H1 (cell line): ENCODE results near the gene PC. TPM values are rescaled to one million over a fixed set of nuclear protein-coding genes. Genes with fewer than 3 reads are reported as not detected.

Experiments
- CTCF ChIA-PET: fragments of 300-600 bp; sonication (Branson Sonifier 250); formaldehyde crosslinking; loops from one replicate; lab custom pipeline; 2021; ENCODE audit not compliant: partially characterized antibody; lab: Charles Lee
- POLR2A ChIA-PET: fragments of 300-600 bp; sonication (Branson Sonifier 250); formaldehyde crosslinking; loops from one replicate; lab custom pipeline; 2021; ENCODE audit warnings: inconsistent platforms; ENCODE audit not compliant: partially characterized antibody; lab: Charles Lee
- DNase-seq, 2 experiments: peaks; one replicate each; pipeline versions ENCODE4 v3.0.0 to v3.0.0-alpha.2; 2010 to 2022; ENCODE audit warnings: low spot score in 2 of 2, low read depth in 1 of 2, mixed read lengths in 1 of 2
- FAIRE-seq: peaks from 2 replicates; lab custom pipeline; 2011; peaks lifted over from hg19 to GRCh38; lab: Jason Lieb, UNC
- H2AFZ ChIP-seq: 2 replicates; pipeline ENCODE4 v1.8.1; 2012; ENCODE audit warnings: low read length, inconsistent platforms
- H2AK5ac ChIP-seq: 2 replicates; pipeline ENCODE4 v1.6.1; 2013; ENCODE audit warnings: low read depth, low read length
- H2BK120ac ChIP-seq: replicated peaks from 2 replicates; pipeline ENCODE3; 2013; ENCODE audit warnings: low read depth, low read length, inconsistent platforms
- H2BK12ac ChIP-seq: 2 replicates; pipeline ENCODE4 v1.6.1; 2013; ENCODE audit warnings: low read depth, low read length
- H2BK15ac ChIP-seq: 2 replicates; pipeline ENCODE4 v1.6.1; 2013; ENCODE audit warnings: low read length
- H2BK20ac ChIP-seq: 2 replicates; pipeline ENCODE4 v1.6.1; 2013; ENCODE audit warnings: low read length
- H2BK5ac ChIP-seq: 2 replicates; pipeline ENCODE4 v1.6.1; 2013; ENCODE audit warnings: low read depth, low read length
- H3K14ac ChIP-seq: 2 replicates; pipeline ENCODE4 v1.6.1; 2013; ENCODE audit warnings: inconsistent platforms; ENCODE audit not compliant: insufficient read length
- H3K18ac ChIP-seq: 2 replicates; pipeline ENCODE4 v1.6.1; 2013; ENCODE audit warnings: low read length; ENCODE audit errors: extremely low read depth
- H3K23ac ChIP-seq: 2 replicates; pipeline ENCODE4 v1.6.1; 2013; ENCODE audit warnings: inconsistent platforms; ENCODE audit not compliant: insufficient read length
- H3K23me2 ChIP-seq: 2 replicates; pipeline ENCODE4 v1.6.1; 2013; ENCODE audit warnings: low read depth, low read length
- H3K27ac ChIP-seq: 2 replicates; pipeline ENCODE4 v1.6.1; 2011; ENCODE audit warnings: low read depth, low read length, inconsistent platforms
- H3K27me3 ChIP-seq, 4 experiments: replicated peaks in 1 of 4; 1 replicate in 1 of 4; 2 replicates in 3 of 4; pipeline versions ENCODE4 v1.6.1 to v1.8.1; 2011 to 2013; ENCODE audit warnings: low read length in 3 of 4, mild to moderate bottlenecking in 3 of 4, inconsistent platforms in 2 of 4, mixed read lengths in 2 of 4, moderate library complexity in 1 of 4; ENCODE audit not compliant: control insufficient read depth in 3 of 4, insufficient read depth in 3 of 4; ENCODE audit errors: extremely low read depth in 1 of 4
- H3K36me3 ChIP-seq, 4 experiments: 2 replicates each; pipeline versions ENCODE4 v1.6.1 to v1.8.1; 2011 to 2013; ENCODE audit warnings: mild to moderate bottlenecking in 4 of 4, low read length in 3 of 4, moderate library complexity in 2 of 4, control low read depth in 1 of 4, inconsistent platforms in 1 of 4; ENCODE audit not compliant: insufficient read depth in 4 of 4, control insufficient read depth in 2 of 4
- H3K4ac ChIP-seq: replicated peaks from 2 replicates; pipeline ENCODE3; 2013; ENCODE audit warnings: low read length, low read depth, mixed read lengths, inconsistent platforms; ENCODE audit not compliant: insufficient read length
- H3K4me1 ChIP-seq, 4 experiments: replicated peaks in 1 of 4; 1 replicate in 1 of 4; 2 replicates in 3 of 4; pipeline versions ENCODE4 v1.6.1 to v1.8.1; 2011 to 2013; ENCODE audit warnings: low read length in 3 of 4, inconsistent platforms in 2 of 4, mixed read lengths in 1 of 4; ENCODE audit not compliant: insufficient read depth in 4 of 4, control insufficient read depth in 3 of 4
- H3K4me2 ChIP-seq, 2 experiments: 2 replicates each; pipeline versions ENCODE4 v1.6.1 to v1.8.1; 2011 to 2013; ENCODE audit warnings: low read depth in 2 of 2, low read length in 2 of 2, control low read depth in 1 of 2, inconsistent platforms in 1 of 2, mild to moderate bottlenecking in 1 of 2; ENCODE audit not compliant: insufficient read depth in 1 of 2
- H3K4me3 ChIP-seq, 4 experiments: fragments of 200-600, 300-600 bp in 1 of 4; sonication (generic), shearing (Covaris generic), sonication (Bioruptor Twin) in 1 of 4; 2 replicates each; pipeline versions ENCODE4 v1.5.1 to v1.8.1; 2011 to 2016; ENCODE audit warnings: low read length in 4 of 4, low read depth in 3 of 4, control low read depth in 2 of 4, inconsistent platforms in 2 of 4, mild to moderate bottlenecking in 2 of 4, mixed read lengths in 1 of 4, moderate library complexity in 1 of 4; ENCODE audit not compliant: insufficient read depth in 2 of 4; ENCODE audit errors: extremely low read depth in 1 of 4
- H3K56ac ChIP-seq: replicated peaks from 2 replicates; pipeline ENCODE3; 2013; ENCODE audit warnings: low read depth, mild to moderate bottlenecking, mixed read lengths, low read length, inconsistent platforms; ENCODE audit not compliant: insufficient read length
- H3K79me1 ChIP-seq: 2 replicates; pipeline ENCODE4 v1.6.1; 2013; ENCODE audit warnings: low read depth, low read length, control low read depth
- H3K79me2 ChIP-seq, 2 experiments: 2 replicates each; pipeline versions ENCODE4 v1.6.1 to v1.8.1; 2012 to 2013; ENCODE audit warnings: low read length in 2 of 2, mild to moderate bottlenecking in 2 of 2, inconsistent platforms in 1 of 2; ENCODE audit not compliant: insufficient read depth in 2 of 2, control insufficient read depth in 1 of 2
- H3K9ac ChIP-seq, 4 experiments: replicated peaks in 1 of 4; 1 replicate in 1 of 4; 2 replicates in 3 of 4; pipeline versions ENCODE4 v1.6.1 to v1.8.1; 2011 to 2013; ENCODE audit warnings: low read depth in 3 of 4, low read length in 3 of 4, control low read depth in 2 of 4, mild to moderate bottlenecking in 2 of 4, moderate library complexity in 2 of 4, inconsistent platforms in 1 of 4; ENCODE audit errors: extremely low read depth in 1 of 4
- H3K9me3 ChIP-seq, 2 experiments: 2 replicates each; pipeline versions ENCODE4 v1.6.1 to v1.8.1; 2012 to 2013; ENCODE audit warnings: mild to moderate bottlenecking in 2 of 2, moderate library complexity in 2 of 2, control low read depth in 1 of 2, inconsistent platforms in 1 of 2, low read depth in 1 of 2, low read length in 1 of 2, mixed read lengths in 1 of 2; ENCODE audit not compliant: insufficient read depth in 2 of 2
- H4K20me1 ChIP-seq, 2 experiments: replicated peaks in 1 of 2; 2 replicates each; pipeline versions ENCODE3 to v1.8.1; 2011 to 2013; ENCODE audit warnings: inconsistent platforms in 2 of 2, low read length in 2 of 2, mild to moderate bottlenecking in 1 of 2; ENCODE audit not compliant: insufficient read depth in 2 of 2, control insufficient read depth in 1 of 2
- H4K5ac ChIP-seq: 2 replicates; pipeline ENCODE4 v1.6.1; 2013; ENCODE audit warnings: low read length, low read depth, mixed read lengths, inconsistent platforms; ENCODE audit not compliant: insufficient read length
- H4K8ac ChIP-seq: 2 replicates; pipeline ENCODE4 v1.8.0; 2013; ENCODE audit warnings: mild to moderate bottlenecking, moderate library complexity, low read length, inconsistent platforms; ENCODE audit not compliant: insufficient read depth; ENCODE audit errors: extremely low read depth
- H4K91ac ChIP-seq: replicated peaks from 2 replicates; pipeline ENCODE3; 2013; ENCODE audit warnings: low read length, mixed read lengths, inconsistent platforms; ENCODE audit not compliant: insufficient read length
- CBX8 ChIP-seq: fragments of 300-800, 300-1000 bp; sonication (generic); IDR thresholded peaks from 2 replicates; pipeline ENCODE4 v1.7.1; 2016; ENCODE audit warnings: low read depth, low read length, borderline replicate concordance
- EGR1 ChIP-seq: IDR thresholded peaks from 2 replicates; pipeline ENCODE4 v1.6.1; 2011; ENCODE audit warnings: low read depth, low read length, borderline replicate concordance
- EZH2 ChIP-seq: fragments of 200-600 bp; sonication (generic); IDR thresholded peaks from 2 replicates; pipeline ENCODE4 v1.7.1; 2012; ENCODE audit warnings: low read depth, mild to moderate bottlenecking, moderate library complexity, low read length, inconsistent platforms; ENCODE audit not compliant: severe bottlenecking
- FOSL1 ChIP-seq: IDR thresholded peaks from 2 replicates; pipeline ENCODE4 v1.6.1; 2011; ENCODE audit warnings: mild to moderate bottlenecking, low read depth, low read length, moderate library complexity; ENCODE audit not compliant: insufficient read depth
- RFX5 ChIP-seq: IDR thresholded peaks from 2 replicates; pipeline ENCODE4 v1.6.1; 2011; ENCODE audit warnings: low read depth, low read length, improper control_type of control experiment, borderline replicate concordance
- SRF ChIP-seq: IDR thresholded peaks from 2 replicates; pipeline ENCODE4 v1.6.1; 2011; ENCODE audit warnings: mild to moderate bottlenecking, low read depth, low read length, moderate library complexity
- SUZ12 ChIP-seq: fragments of 200-600 bp; sonication (generic); IDR thresholded peaks from 2 replicates; pipeline ENCODE4 v1.6.1; 2012; ENCODE audit warnings: mild to moderate bottlenecking, inconsistent platforms, low read length, moderate library complexity, mixed read lengths
- WGBS, 2 experiments: shearing (Covaris generic) in 1 of 2; methylation state at CpG; one replicate each; pipeline versions ENCODE4 v1.1.6 to v1.1.7; 2013 to 2015; ENCODE audit warnings: low lambda C conversion rate in 2 of 2, mixed read lengths in 2 of 2, inconsistent platforms in 1 of 2, low coverage in 1 of 2, missing lambda C conversion rate in 1 of 2; ENCODE audit not compliant: insufficient replicate concordance in 2 of 2, insufficient coverage in 1 of 2, insufficient read length in 1 of 2; ENCODE audit errors: extremely low coverage in 1 of 2, missing lambda C conversion rate in 1 of 2; 5-methylcytosine and 5-hydroxymethylcytosine counted together
- polyA plus RNA-seq, 7 experiments: library from polyadenylated mRNA; depleted of rRNA in 3 of 7; stranded (reverse) in 5 of 7; unstranded in 2 of 7; fragments of >200 nt in 5 of 7; fragments of 200-250 nt in 2 of 7; gene quantifications; 1 replicate in 5 of 7; 2 replicates in 1 of 7; 4 replicates in 1 of 7; pipeline versions ENCODE4 v1.2.1 to v1.2.3, GENCODE V29; 2011 to 2013; ENCODE audit warnings: missing spikeins in 2 of 7, mixed read lengths in 2 of 7
- total RNA-seq: library from RNA; stranded (reverse); fragmentation: NEBNext Ultra II Directional; extraction: Animal tissue kit (Norgen Biotek cat#: 25700); gene quantifications from 2 replicates; pipeline ENCODE4 v1.2.1, GENCODE V29; 2021

The PC gene
- total and polyA plus RNA-seq, 2 of the 8 experiments (the other 6 are each of a cell fraction or from before 2014, with no cell fraction given) = 11.5 to 27.5 TPM

- H2AFZ ChIP-seq = no peak overlapping the region
- H2AK5ac ChIP-seq = no peak overlapping the region
- no peak overlapping the region for H2BK15ac ChIP-seq
- H3K9me3 ChIP-seq = no peaks in the 10 kb centered on the region
- FAIRE-seq (no peak), DNase-seq (no peak)
- ChIA-PET CTCF (interaction anchor here (0.5 to 7.1 kb wide), 10 partner anchors 8 to 593 kb away, joined by 3 to 57 read pairs (median 6); partner anchors contain the start of gene C11orf86), POLR2A (interaction anchor here (1.0 to 4.2 kb wide), 5 partner anchors 8 to 130 kb away, joined by 3 to 53 read pairs (median 6); partner anchors contain the start of gene C11orf86)
- no peak overlapping the region for H3K14ac ChIP-seq
- H4K91ac ChIP-seq = no peak overlapping the region
- peaks cover 4 to 12% of the 10 kb centered on the region in 2 experiments for H4K20me1 ChIP-seq
- no peaks in the 10 kb centered on the region for H3K27me3 ChIP-seq
- peaks cover 0 to 11% (median 3%) of the 10 kb centered on the region in 4 experiments; a peak in 4 of 7 replicates for H3K4me1 ChIP-seq
- no peak overlapping the region for H4K5ac ChIP-seq
- no peak overlapping the region for H2BK5ac ChIP-seq
- H2BK12ac ChIP-seq = no peak overlapping the region
- no peak overlapping the region for H3K9ac ChIP-seq
- H3K27ac ChIP-seq = no peak overlapping the region
- peaks cover 9% of the 10 kb centered on the region for H3K23me2 ChIP-seq
- H2BK20ac ChIP-seq = no peak overlapping the region
- no peak overlapping the region for H3K56ac ChIP-seq
- 83% methylated on average over 9 of the region's 9 CpGs; no CpG with 5 or more reads in 1 of the 2 experiments for WGBS, 2 experiments
- peaks cover 0 to 26% of the 10 kb centered on the region in 2 experiments; a peak in 3 of 4 replicates for H3K79me2 ChIP-seq
- no peak overlapping the region for H3K4me2 ChIP-seq
- H3K4me3 ChIP-seq = no peak overlapping the region
- peaks cover 18% of the 10 kb centered on the region for H3K79me1 ChIP-seq
- no peak overlapping the region for H3K18ac ChIP-seq
- no peak overlapping the region for H3K4ac ChIP-seq
- TF ChIP-seq EZH2 (no peak), SRF (no peak), CBX8 (no peak), RFX5 (no peak), FOSL1 (no peak), SUZ12 (no peak), EGR1 (no peak)
- H4K8ac ChIP-seq = no peak overlapping the region
- H3K36me3 ChIP-seq = peaks cover 4 to 25% (median 14%) of the 10 kb centered on the region in 4 experiments; a peak in 7 of 8 replicates
- H3K23ac ChIP-seq = no peak overlapping the region
- no peak overlapping the region for H2BK120ac ChIP-seq
Observed at GRCh38 chr11:66845876-66846212, 112.3 kb downstream of the PC start.
